ENCODE measurements around the gene RAB40C.

Gene RAB40C

GRCh38 chr16:625117-625976 is 35.5 kb downstream of the RAB40C start:
- Histone ChIP-seq H3K4me1 (ENCODE audit: control insufficient read depth, insufficient read depth, low read length) (peaks cover 6% of the 10 kb centered on the region), H3K9ac (ENCODE audit: low read length) (no peak overlapping the region), H3K4me3 (ENCODE audit: low read length) (no peak overlapping the region), H3K36me3 (ENCODE audit: control insufficient read depth, insufficient read depth, low read length) (peaks cover 4% of the 10 kb centered on the region), H3K27me3 (ENCODE audit: control insufficient read depth, insufficient read depth, low read length) (no peaks in the 10 kb centered on the region), H3K27ac (ENCODE audit: low read depth, low read length) (no peak overlapping the region)

DNA sequence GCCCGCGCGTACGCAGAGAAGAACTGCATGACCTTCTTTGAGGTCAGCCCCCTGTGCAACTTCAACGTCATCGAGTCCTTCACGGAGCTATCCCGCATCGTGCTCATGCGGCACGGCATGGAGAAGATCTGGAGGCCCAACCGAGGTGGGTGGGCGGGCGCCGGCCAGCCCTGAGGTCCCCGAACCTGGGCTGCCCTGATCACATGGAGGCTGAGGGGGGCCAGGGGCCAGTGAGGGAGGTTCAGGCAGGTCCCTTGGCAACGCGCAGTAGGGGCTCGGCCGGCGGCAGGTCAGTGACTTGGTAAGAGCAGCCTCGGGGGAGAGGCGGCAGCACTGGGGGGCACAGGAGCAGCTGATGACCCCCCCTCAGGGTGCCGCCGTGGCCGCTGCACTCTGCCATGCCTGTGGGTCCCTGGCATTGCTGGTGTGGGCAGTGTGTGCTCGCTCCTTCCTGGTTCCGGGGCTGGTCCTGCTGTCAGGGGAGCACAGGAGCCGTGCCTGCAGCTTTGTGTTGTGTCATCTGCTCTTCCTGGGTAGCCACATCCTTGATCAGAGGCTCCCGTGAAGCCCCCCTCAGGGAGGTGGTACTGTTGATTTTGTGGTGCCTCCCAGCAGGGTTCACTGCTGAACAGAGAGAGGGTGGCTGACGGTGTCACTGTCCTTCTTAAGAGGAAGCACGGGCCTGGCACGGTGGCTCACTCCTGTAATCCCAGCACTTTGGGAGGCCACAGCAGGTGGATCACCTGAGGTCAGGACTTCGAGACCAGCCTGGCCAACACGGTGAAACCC is 36.3 kb downstream of the RAB40C start:
- Histone ChIP-seq H3K36me3 (ENCODE audit: control insufficient read depth, insufficient read depth, low read length) (peaks cover 4% of the 10 kb centered on the region), H3K27me3 (ENCODE audit: control insufficient read depth, insufficient read depth, low read length) (no peaks in the 10 kb centered on the region), H3K4me1 (ENCODE audit: control insufficient read depth, insufficient read depth, low read length) (peaks cover 6% of the 10 kb centered on the region), H3K27ac (ENCODE audit: low read depth, low read length) (peak overlapping the region; percentile 31), H3K9ac (ENCODE audit: low read length) (no peak overlapping the region), H3K4me3 (ENCODE audit: low read length) (no peak overlapping the region)

DNA sequence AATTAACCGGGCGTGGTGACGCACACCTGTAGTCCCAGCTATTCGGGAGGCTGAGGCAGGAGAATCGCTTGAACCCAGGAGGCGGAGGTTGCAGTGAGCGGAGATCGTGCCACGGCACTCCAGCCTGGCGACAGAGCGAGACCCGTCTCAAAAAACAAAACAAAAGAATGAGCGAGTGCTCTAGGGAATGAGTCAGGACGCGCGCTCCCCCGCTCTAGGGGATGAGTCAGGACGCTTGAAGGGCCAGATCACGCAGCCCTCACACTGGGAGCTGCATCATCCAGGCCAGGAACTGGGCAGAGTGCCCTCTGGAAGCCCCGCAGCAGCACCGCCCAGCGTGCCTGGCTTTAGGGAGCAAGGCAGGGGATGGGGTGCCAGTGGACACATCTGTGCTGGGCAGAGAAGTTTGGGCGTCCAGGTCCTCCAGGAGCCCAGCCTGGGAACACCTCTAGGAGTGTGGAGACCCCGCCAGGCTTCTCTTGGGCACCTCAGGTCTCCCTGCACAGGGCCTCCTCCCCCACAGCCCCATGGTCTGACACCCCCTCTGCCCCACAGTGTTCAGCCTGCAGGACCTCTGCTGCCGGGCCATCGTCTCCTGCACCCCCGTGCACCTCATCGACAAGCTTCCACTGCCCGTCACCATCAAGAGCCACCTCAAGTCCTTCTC is 37.1 kb downstream of the RAB40C start:
- Histone ChIP-seq H3K36me3 (ENCODE audit: control insufficient read depth, insufficient read depth, low read length) (peaks cover 4% of the 10 kb centered on the region), H3K4me3 (ENCODE audit: low read length) (no peak overlapping the region), H3K4me1 (ENCODE audit: control insufficient read depth, insufficient read depth, low read length) (peaks cover 2% of the 10 kb centered on the region), H3K27ac (ENCODE audit: low read depth, low read length) (peak overlapping the region; percentile 32), H3K9ac (ENCODE audit: low read length) (no peak overlapping the region), H3K27me3 (ENCODE audit: control insufficient read depth, insufficient read depth, low read length) (no peaks in the 10 kb centered on the region)

- H3K4me1 ChIP-seq (ENCODE audit: control insufficient read depth, insufficient read depth, low read length), result no peaks in the 10 kb centered on the region
These were observed 37.8 kb downstream of the RAB40C start for GRCh38 chr16:627454-628239.

DNA sequence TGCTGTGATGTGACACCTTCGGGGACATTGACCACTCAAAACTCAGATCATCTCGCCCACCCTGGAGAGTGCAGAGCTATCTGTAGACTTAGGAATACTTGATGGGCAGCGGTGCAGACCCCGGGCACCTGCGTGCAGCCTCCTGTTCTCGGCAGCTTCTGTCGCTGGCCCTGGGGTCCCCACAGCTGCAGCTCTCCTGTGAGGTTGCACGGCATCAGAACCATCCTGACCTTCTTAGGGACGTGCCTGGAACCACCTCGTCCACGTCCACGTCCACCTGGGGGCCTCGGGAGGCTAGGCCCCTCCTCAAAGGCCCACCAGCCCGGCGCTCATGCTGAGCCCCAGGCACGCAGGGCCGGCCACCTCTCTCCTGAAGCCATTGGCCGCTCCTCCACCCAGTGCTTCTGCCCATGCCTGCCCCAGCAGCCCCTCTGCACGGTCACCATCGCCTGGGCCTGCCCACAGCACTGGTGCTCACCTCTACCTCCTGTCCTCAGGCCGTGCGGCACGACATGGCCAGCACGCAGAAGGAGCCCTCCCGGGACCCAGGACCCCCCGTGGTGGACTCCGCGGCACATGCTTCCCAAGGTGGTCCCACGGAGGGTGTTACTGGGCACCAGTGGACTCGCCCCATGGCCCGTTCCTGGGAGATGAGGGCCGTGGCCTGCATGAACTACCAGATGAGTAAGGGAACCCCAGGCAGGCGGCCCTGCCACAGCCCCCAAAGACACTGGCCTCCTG is 38.6 kb downstream of the RAB40C start:
- Histone ChIP-seq H3K27me3 (ENCODE audit: control insufficient read depth, insufficient read depth, low read length) (peaks cover 2% of the 10 kb centered on the region), H3K27ac (ENCODE audit: low read depth, low read length) (no peak overlapping the region), H3K36me3 (ENCODE audit: control insufficient read depth, insufficient read depth, low read length) (peaks cover 4% of the 10 kb centered on the region), H3K4me3 (ENCODE audit: low read length) (no peak overlapping the region), H3K4me1 (ENCODE audit: control insufficient read depth, insufficient read depth, low read length) (no peaks in the 10 kb centered on the region), H3K9ac (ENCODE audit: low read length) (no peak overlapping the region)

More at GRCh38 chr16:627454-628239, 37.8 kb downstream of the RAB40C start:
- H3K27me3 ChIP-seq (ENCODE audit: control insufficient read depth, insufficient read depth, low read length), result peaks cover 2% of the 10 kb centered on the region
- no peak overlapping the region for H3K27ac ChIP-seq (ENCODE audit: low read depth, low read length)
- H3K36me3 ChIP-seq (ENCODE audit: control insufficient read depth, insufficient read depth, low read length), result peaks cover 4% of the 10 kb centered on the region
- H3K4me3 ChIP-seq (ENCODE audit: low read length), result no peak overlapping the region
- H3K9ac ChIP-seq (ENCODE audit: low read length), result no peak overlapping the region

DNA sequence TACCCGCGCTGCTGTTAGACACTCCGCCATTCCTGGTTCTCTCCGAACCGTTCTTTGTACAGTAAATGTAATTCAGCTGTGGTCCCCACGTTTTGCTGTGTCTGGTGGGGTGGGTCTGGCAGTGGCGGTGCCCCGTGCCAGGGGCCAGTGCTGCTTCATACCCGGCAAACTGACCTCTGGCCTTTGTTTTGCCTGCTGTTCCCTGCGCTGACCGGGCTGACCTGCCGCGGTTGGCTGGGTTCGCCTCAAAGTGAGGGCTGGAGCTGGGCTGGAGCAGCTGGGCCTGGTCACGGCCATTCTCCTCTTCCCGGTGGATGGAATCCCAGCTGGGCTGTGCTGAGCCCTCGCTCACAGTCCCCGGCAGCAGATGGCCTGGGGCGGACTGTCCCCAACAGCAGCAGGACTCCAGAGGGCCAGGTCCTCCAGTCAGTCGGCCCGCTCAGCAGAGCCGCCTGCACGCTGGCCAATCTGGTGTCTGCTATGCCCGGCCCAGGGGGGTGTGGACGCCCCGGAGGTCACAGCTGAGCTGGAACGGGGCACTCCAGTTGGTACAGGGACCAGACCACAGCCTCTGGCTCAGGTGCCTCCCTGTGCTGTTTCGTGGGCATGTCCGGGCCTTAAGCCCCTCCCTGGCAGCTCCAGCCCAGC is 39.4 kb downstream of the RAB40C start:
- Histone ChIP-seq H3K4me1 (ENCODE audit: control insufficient read depth, insufficient read depth, low read length) (no peaks in the 10 kb centered on the region), H3K9ac (ENCODE audit: low read length) (no peak overlapping the region), H3K4me3 (ENCODE audit: low read length) (no peak overlapping the region), H3K27ac (ENCODE audit: low read depth, low read length) (no peak overlapping the region), H3K27me3 (ENCODE audit: control insufficient read depth, insufficient read depth, low read length) (peaks cover 2% of the 10 kb centered on the region), H3K36me3 (ENCODE audit: control insufficient read depth, insufficient read depth, low read length) (peaks cover 4% of the 10 kb centered on the region)

- Histone ChIP-seq H3K36me3 (ENCODE audit: control insufficient read depth, insufficient read depth, low read length) (peaks cover 4% of the 10 kb centered on the region), H3K4me1 (ENCODE audit: control insufficient read depth, insufficient read depth, low read length) (no peaks in the 10 kb centered on the region), H3K27ac (ENCODE audit: low read depth, low read length) (no peak overlapping the region), H3K27me3 (ENCODE audit: control insufficient read depth, insufficient read depth, low read length) (peaks cover 2% of the 10 kb centered on the region), H3K4me3 (ENCODE audit: low read length) (no peak overlapping the region), H3K9ac (ENCODE audit: low read length) (no peak overlapping the region)
These were observed 40.0 kb downstream of the RAB40C start for GRCh38 chr16:629833-630248.

GRCh38 chr16:630249-630814 is 40.5 kb downstream of the RAB40C start:
- Histone ChIP-seq H3K36me3 (ENCODE audit: control insufficient read depth, insufficient read depth, low read length) (peaks cover 4% of the 10 kb centered on the region), H3K27ac (ENCODE audit: low read depth, low read length) (no peak overlapping the region), H3K4me1 (ENCODE audit: control insufficient read depth, insufficient read depth, low read length) (peaks cover 2% of the 10 kb centered on the region), H3K4me3 (ENCODE audit: low read length) (no peak overlapping the region), H3K27me3 (ENCODE audit: control insufficient read depth, insufficient read depth, low read length) (peaks cover 2% of the 10 kb centered on the region), H3K9ac (ENCODE audit: low read length) (no peak overlapping the region)

- Histone ChIP-seq H3K4me3 (ENCODE audit: low read length) (no peak within 1 kb of the TSS), H3K4me1 (ENCODE audit: control insufficient read depth, insufficient read depth, low read length) (peaks cover 4% of the 10 kb centered on the region), H3K27me3 (ENCODE audit: control insufficient read depth, insufficient read depth, low read length) (peaks cover 2% of the 10 kb centered on the region), H3K27ac (ENCODE audit: low read depth, low read length) (no peak within 1 kb of the TSS), H3K9ac (ENCODE audit: low read length) (no peak within 1 kb of the TSS), H3K36me3 (ENCODE audit: control insufficient read depth, insufficient read depth, low read length) (peaks cover 4% of the 10 kb centered on the region)
These were observed 41.0 kb downstream of the RAB40C start, which contains the start of gene WFIKKN1 for GRCh38 chr16:630815-631405. TSS of gene WFIKKN1 (plus strand) at chr16:630985. CDS start at chr16:631254, 269 bp downstream.

- Histone ChIP-seq H3K4me1 (ENCODE audit: control insufficient read depth, insufficient read depth, low read length) (peaks cover 4% of the 10 kb centered on the region), H3K9ac (ENCODE audit: low read length) (no peak overlapping the region), H3K36me3 (ENCODE audit: control insufficient read depth, insufficient read depth, low read length) (no peaks in the 10 kb centered on the region), H3K27me3 (ENCODE audit: control insufficient read depth, insufficient read depth, low read length) (peaks cover 2% of the 10 kb centered on the region), H3K4me3 (ENCODE audit: low read length) (no peak overlapping the region), H3K27ac (ENCODE audit: low read depth, low read length) (no peak overlapping the region)
These were observed 42.0 kb downstream of the RAB40C start for GRCh38 chr16:631808-632358.

All from rectal smooth muscle tissue (tissue), 1 donor.